ENCODE measurements around the gene TRIML2. TPM values are rescaled to one million over a fixed set of nuclear protein-coding genes. Genes with fewer than 3 reads are reported as not detected.

Gene TRIML2
- total RNA-seq, 1 experiment from 2014 or later: not detected

GRCh38 chr4:188042191-188042590, 67.2 kb downstream of the TRIML2 start:
- no peaks in the 10 kb centered on the region for H4K20me1 ChIP-seq (ENCODE audit: low read length)
- TF ChIP-seq EZH2 (IDR thresholded peaks at IDR 0.05; ENCODE audit: low read length, unreplicated experiment) (no peak), EZH2phosphoT487 (IDR thresholded peaks at IDR 0.05; ENCODE audit: borderline replicate concordance, low read length) (no peak), CTCF (conservative IDR thresholded peaks at IDR 0.05; ENCODE audit: low read depth, low read length) (no peak)
- DNase-seq (no peak), ATAC-seq (no peak)
- no peak overlapping the region for H3K27ac ChIP-seq (ENCODE audit: low read length)
- no peaks in the 10 kb centered on the region for H3K79me2 ChIP-seq (ENCODE audit: low read length)
- CTCF ChIA-PET: no interaction called here
- no peaks in the 10 kb centered on the region for H3F3A ChIP-seq (ENCODE audit: low read length, unreplicated experiment)
- no peak overlapping the region for H3K4me3 ChIP-seq (ENCODE audit: low read length)
- intact Hi-C loops (cut with micrococcal nuclease): no loop called here
- H3K36me3 ChIP-seq (ENCODE audit: low read depth, low read length): no peaks in the 10 kb centered on the region
- H3K9ac ChIP-seq (ENCODE audit: low read length): no peak overlapping the region
- peaks cover 10% of the 10 kb centered on the region; the same call in 1 of the 2 replicates for H3K27me3 ChIP-seq (ENCODE audit: low read length)
- no peak overlapping the region for H3K4me2 ChIP-seq (ENCODE audit: low read length)
- no TSS peak for BruUV-seq (replicated peaks)
- H3K9me2 ChIP-seq (replicated peaks; ENCODE audit: low read length): no peaks in the 10 kb centered on the region
- no peaks in the 10 kb centered on the region for H3K4me1 ChIP-seq (ENCODE audit: insufficient read depth, low read length)
- no peak overlapping the region for H2AFZ ChIP-seq (ENCODE audit: low read length)
- POLR2A ChIA-PET (ENCODE audit: unreplicated experiment): no interaction called here
- no peaks in the 10 kb centered on the region for H3K9me3 ChIP-seq (ENCODE audit: low read length)

- H3K4me1 ChIP-seq (ENCODE audit: insufficient read depth, low read length): no peaks in the 10 kb centered on the region
- no peak overlapping the region for H3K4me3 ChIP-seq (ENCODE audit: low read length)
- DNase-seq (no peak), ATAC-seq (no peak)
- ChIA-PET POLR2A (ENCODE audit: unreplicated experiment) (no interaction called here), CTCF (no interaction called here)
- no peak for TF ChIP-seq EZH2phosphoT487 (IDR thresholded peaks at IDR 0.05; ENCODE audit: borderline replicate concordance, low read length)
- no peak for TF ChIP-seq EZH2 (IDR thresholded peaks at IDR 0.05; ENCODE audit: low read length, unreplicated experiment)
- no peak for TF ChIP-seq CTCF (conservative IDR thresholded peaks at IDR 0.05; ENCODE audit: low read depth, low read length)
- no peaks in the 10 kb centered on the region for H3F3A ChIP-seq (ENCODE audit: low read length, unreplicated experiment)
- H4K20me1 ChIP-seq (ENCODE audit: low read length): no peaks in the 10 kb centered on the region
- H3K9me3 ChIP-seq (ENCODE audit: low read length): no peaks in the 10 kb centered on the region
- no TSS peak for BruUV-seq (replicated peaks)
- H2AFZ ChIP-seq (ENCODE audit: low read length): no peak overlapping the region
- intact Hi-C loops (cut with micrococcal nuclease): no loop called here
- no peak overlapping the region for H3K9ac ChIP-seq (ENCODE audit: low read length)
- H3K27ac ChIP-seq (ENCODE audit: low read length): no peak overlapping the region
- H3K79me2 ChIP-seq (ENCODE audit: low read length): no peaks in the 10 kb centered on the region
- no peak overlapping the region for H3K4me2 ChIP-seq (ENCODE audit: low read length)
- H3K36me3 ChIP-seq (ENCODE audit: low read depth, low read length): no peaks in the 10 kb centered on the region
- H3K9me2 ChIP-seq (replicated peaks; ENCODE audit: low read length): no peaks in the 10 kb centered on the region
- H3K27me3 ChIP-seq (ENCODE audit: low read length): peaks cover 5% of the 10 kb centered on the region; the same call in 1 of the 2 replicates
Measured at GRCh38 chr4:188041721-188042120, 67.7 kb downstream of the TRIML2 start.

Other genes with a start within 250 kb of the TRIML2 start
- gene ZFP42, start 113.8 kb downstream of the TRIML2 start, total RNA-seq (2014; rRNA removed): not detected in 2 replicates
- not detected in 2 replicates for gene TRIML1, start 29.8 kb upstream of the TRIML2 start, total RNA-seq (2014; rRNA removed)

Data from PC-3 (cell line).